PC-3 (cell line): ENCODE results near the gene OR4D1. TPM values are rescaled to one million over a fixed set of nuclear protein-coding genes. Genes with fewer than 3 reads are reported as not detected.

ENCODE experiments used
- ATAC-seq: fragments of 200-7000 bp; cut with Tn5 transposase; 2 replicates; pipeline ENCODE4 v1.9.1; 2020; ENCODE audit warnings: mild to moderate bottlenecking, moderate library complexity
- BruUV-seq: library from RNA; stranded (reverse); fragments of 400-500 nt; replicated peaks from 2 replicates; lab custom pipeline; 2021; lab: Mats Ljungman, UMichigan
- CTCF ChIA-PET: fragments of 300-600 bp; sonication (Branson Sonifier 250); formaldehyde crosslinking; loops from one replicate; lab custom pipeline; 2022; ENCODE audit warnings: antibody characterized with exemption; lab: Charles Lee
- POLR2A ChIA-PET: fragments of 300-600 bp; sonication (Branson Sonifier 250); formaldehyde crosslinking; loops from one replicate; lab custom pipeline; 2022; ENCODE audit warnings: antibody characterized with exemption; ENCODE audit not compliant: unreplicated experiment; lab: Charles Lee
- DNase-seq: peaks from one replicate; pipeline ENCODE4 v3.0.0-alpha.2; 2015
- H2AFZ ChIP-seq: fragments of 300-600 bp; sonication (generic); 2 replicates; pipeline ENCODE4 v1.6.0; 2016; ENCODE audit warnings: antibody characterized with exemption, low read length
- H3F3A ChIP-seq: fragments of 300-600 bp; sonication (generic); one replicate; pipeline ENCODE4 v1.6.0; 2017; ENCODE audit warnings: antibody characterized with exemption, low read length, control low read depth, mild to moderate bottlenecking; ENCODE audit not compliant: unreplicated experiment
- H3K27ac ChIP-seq: fragments of 300-600 bp; sonication (generic); 2 replicates; pipeline ENCODE4 v1.5.1; 2016; ENCODE audit warnings: mild to moderate bottlenecking, low read length
- H3K27me3 ChIP-seq: fragments of 300-600 bp; sonication (generic); 2 replicates; pipeline ENCODE4 v1.6.1; 2016; ENCODE audit warnings: low read length, mixed read lengths
- H3K36me3 ChIP-seq: fragments of 300-600 bp; sonication (generic); 2 replicates; pipeline ENCODE4 v1.6.1; 2016; ENCODE audit warnings: low read depth, mixed run types, low read length, mixed read lengths
- H3K4me1 ChIP-seq: fragments of 300-600 bp; sonication (generic); 2 replicates; pipeline ENCODE4 v1.5.1; 2016; ENCODE audit warnings: low read length; ENCODE audit not compliant: insufficient read depth
- H3K4me2 ChIP-seq: fragments of 300-600 bp; sonication (generic); 2 replicates; pipeline ENCODE4 v1.6.0; 2016; ENCODE audit warnings: low read length
- H3K4me3 ChIP-seq: fragments of 300-600 bp; sonication (generic); 2 replicates; pipeline ENCODE4 v1.5.1; 2016; ENCODE audit warnings: mild to moderate bottlenecking, low read length, mixed read lengths
- H3K79me2 ChIP-seq: fragments of 300-600 bp; sonication (generic); 2 replicates; pipeline ENCODE4 v1.6.1; 2017; ENCODE audit warnings: low read length, mixed read lengths
- H3K9ac ChIP-seq: fragments of 300-600 bp; sonication (generic); 2 replicates; pipeline ENCODE4 v1.6.0; 2016; ENCODE audit warnings: mild to moderate bottlenecking, low read length
- H3K9me2 ChIP-seq: fragments of 300-600 bp; sonication (generic); replicated peaks from 2 replicates; pipeline ENCODE4 v1.6.1; 2016; ENCODE audit warnings: mixed run types, low read length, mixed read lengths
- H3K9me3 ChIP-seq: fragments of 300-600 bp; sonication (generic); 2 replicates; pipeline ENCODE4 v1.6.1; 2016; ENCODE audit warnings: low read length, mixed read lengths
- H4K20me1 ChIP-seq: fragments of 300-600 bp; sonication (generic); 2 replicates; pipeline ENCODE4 v1.6.1; 2016; ENCODE audit warnings: low read length, mixed read lengths
- CTCF ChIP-seq: fragments of 300-600 bp; sonication (generic); conservative IDR thresholded peaks from 2 replicates; pipeline ENCODE4 v1.5.1; 2017; ENCODE audit warnings: antibody characterized with exemption, low read depth, mild to moderate bottlenecking, low read length
- EZH2 ChIP-seq: fragments of 300-600 bp; sonication (generic); IDR thresholded peaks from one replicate; pipeline ENCODE4 v1.6.1; 2017; ENCODE audit warnings: antibody characterized with exemption, mild to moderate bottlenecking, low read length; ENCODE audit not compliant: unreplicated experiment
- EZH2phosphoT487 ChIP-seq: fragments of 300-600 bp; sonication (generic); IDR thresholded peaks from 2 replicates; pipeline ENCODE4 v1.6.1; 2018; ENCODE audit warnings: mild to moderate bottlenecking, antibody characterized with exemption, low read length, borderline replicate concordance
- intact Hi-C: fragments of 100-400 bp; cut with micrococcal nuclease; formaldehyde crosslinking; loops from 2 replicates; pipeline ENCODE4 v1.9.0; 2023
- total RNA-seq: library from RNA; depleted of rRNA; stranded (reverse); fragments of >200 nt; gene quantifications from 2 replicates; pipeline ENCODE4 v1.2.3, GENCODE V29; 2014

OR4D1 gene
- total RNA-seq, 1 experiment from 2014 or later, result not detected

- Histone ChIP-seq H3K27ac (no peak overlapping the region), H3K9me2 (no peaks in the 10 kb centered on the region), H3K9ac (no peak overlapping the region), H2AFZ (no peak overlapping the region), H3K36me3 (no peaks in the 10 kb centered on the region), H3K79me2 (no peaks in the 10 kb centered on the region), H3K4me2 (no peak overlapping the region), H3K9me3 (no peaks in the 10 kb centered on the region), H3K27me3 (peaks cover 91% of the 10 kb centered on the region), H3K4me1 (no peaks in the 10 kb centered on the region), H3K4me3 (no peak overlapping the region), H4K20me1 (no peaks in the 10 kb centered on the region), H3F3A (no peaks in the 10 kb centered on the region)
- TF ChIP-seq EZH2phosphoT487 (no peak), CTCF (no peak), EZH2 (no peak)
- CTCF ChIA-PET, result interaction anchor here (0.6 kb wide), 1 partner anchor 477 kb away, joined by 3 read pairs; no protein-coding TSS in a partner anchor
- POLR2A ChIA-PET, result no interaction called here
- ATAC-seq (no peak), DNase-seq (no peak)
- intact Hi-C loops, result no loop called here
- BruUV-seq, result no TSS peak
Measured at GRCh38 chr17:58153046-58153445, 4.9 kb downstream of the OR4D1 start.

GRCh38 chr17:58153671-58154070 is 5.5 kb downstream of the OR4D1 start:
- Histone ChIP-seq H3K27ac (no peak overlapping the region), H3K9ac (no peak overlapping the region), H3K27me3 (peaks cover 91% of the 10 kb centered on the region), H3F3A (no peaks in the 10 kb centered on the region), H3K36me3 (no peaks in the 10 kb centered on the region), H3K4me3 (no peak overlapping the region), H3K79me2 (no peaks in the 10 kb centered on the region), H3K4me1 (no peaks in the 10 kb centered on the region), H4K20me1 (no peaks in the 10 kb centered on the region), H3K4me2 (no peak overlapping the region), H3K9me3 (no peaks in the 10 kb centered on the region), H3K9me2 (no peaks in the 10 kb centered on the region), H2AFZ (no peak overlapping the region)
- TF ChIP-seq EZH2phosphoT487 (no peak), EZH2 (no peak), CTCF (no peak)
- DNase-seq (no peak), ATAC-seq (no peak)
- CTCF ChIA-PET, result interaction anchor here (0.6 kb wide), 1 partner anchor 478 kb away, joined by 3 read pairs; no protein-coding TSS in a partner anchor
- intact Hi-C loops, result no loop called here
- BruUV-seq, result no TSS peak
- POLR2A ChIA-PET, result no interaction called here

- Histone ChIP-seq H3K27me3 (peaks cover 90% of the 10 kb centered on the region), H3K9me2 (no peaks in the 10 kb centered on the region), H3K4me3 (no peak overlapping the region), H3K9ac (no peak overlapping the region), H3F3A (no peaks in the 10 kb centered on the region), H3K4me1 (no peaks in the 10 kb centered on the region), H3K4me2 (no peak overlapping the region), H3K79me2 (no peaks in the 10 kb centered on the region), H2AFZ (no peak overlapping the region), H3K27ac (no peak overlapping the region), H3K9me3 (no peaks in the 10 kb centered on the region), H4K20me1 (no peaks in the 10 kb centered on the region), H3K36me3 (no peaks in the 10 kb centered on the region)
- ATAC-seq (no peak), DNase-seq (no peak)
- ChIA-PET POLR2A (no interaction called here), CTCF (no interaction called here)
- intact Hi-C loops, result no loop called here
- BruUV-seq, result no TSS peak
- TF ChIP-seq EZH2 (no peak), EZH2phosphoT487 (no peak), CTCF (no peak)
Measured at GRCh38 chr17:58156839-58157803, 8.9 kb downstream of the OR4D1 start.
